ENCODE measurements around the gene BANK1.

BANK1 gene

DNA sequence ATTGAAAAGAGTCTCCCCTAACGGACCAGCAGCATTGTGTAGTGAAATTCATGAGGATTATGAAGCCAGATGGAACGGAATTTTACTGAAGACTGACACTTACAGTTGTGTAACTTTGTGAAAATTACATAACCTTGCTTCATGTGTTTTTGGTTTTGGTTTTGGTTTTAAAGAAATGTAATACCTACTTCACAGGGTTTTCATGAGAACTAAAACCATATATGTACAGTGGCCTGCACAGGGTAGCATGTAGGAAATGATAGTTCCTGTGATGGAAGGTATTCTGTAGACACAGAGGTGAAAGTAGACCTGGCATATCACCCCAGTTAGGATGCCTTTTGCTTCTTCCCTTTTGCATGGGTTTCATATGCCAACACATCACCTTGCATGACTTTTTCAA is 247.0 kb downstream of the BANK1 start:
- no peak for DNase-seq

- no peak for DNase-seq
Measured at GRCh38 chr4:102042871-102043802, 252.6 kb downstream of the BANK1 start.

- no peak for DNase-seq
Measured at GRCh38 chr4:102047616-102048015, 257.1 kb downstream of the BANK1 start.

DNA sequence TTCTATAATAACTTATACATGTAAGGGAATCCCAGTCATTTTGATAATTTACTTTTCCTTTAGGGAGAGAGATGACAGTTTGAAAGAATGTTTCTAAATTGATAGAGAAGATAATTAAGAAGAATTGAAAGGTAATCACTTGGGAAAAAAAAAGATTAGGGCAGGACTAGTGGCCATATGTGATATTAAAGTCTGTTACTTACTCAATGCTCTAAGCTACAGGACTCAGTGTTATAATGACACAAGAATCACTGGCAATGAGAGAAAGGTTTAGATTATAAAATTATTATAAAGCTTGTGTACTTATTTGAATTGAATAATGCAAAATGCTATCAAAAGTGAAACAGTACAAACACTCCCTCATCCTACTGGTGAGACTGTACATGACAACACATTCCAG is 265.3 kb downstream of the BANK1 start:
- no peak for DNase-seq

- DNase-seq, result no peak
Measured at GRCh38 chr4:102057122-102057521, 266.6 kb downstream of the BANK1 start.

- DNase-seq, result no peak
Measured at GRCh38 chr4:102061133-102061532, 270.6 kb downstream of the BANK1 start.

GRCh38 chr4:102064747-102065442 is 274.4 kb downstream of the BANK1 start:
- no peak for DNase-seq

- no peak for DNase-seq
Measured at GRCh38 chr4:102076622-102077021, 286.1 kb downstream of the BANK1 start.

GRCh38 chr4:102080184-102080583 is 289.7 kb downstream of the BANK1 start:
- DNase-seq, result no peak

- DNase-seq, result no peak
Measured at GRCh38 chr4:102089850-102090621, 299.5 kb downstream of the BANK1 start.

DNA sequence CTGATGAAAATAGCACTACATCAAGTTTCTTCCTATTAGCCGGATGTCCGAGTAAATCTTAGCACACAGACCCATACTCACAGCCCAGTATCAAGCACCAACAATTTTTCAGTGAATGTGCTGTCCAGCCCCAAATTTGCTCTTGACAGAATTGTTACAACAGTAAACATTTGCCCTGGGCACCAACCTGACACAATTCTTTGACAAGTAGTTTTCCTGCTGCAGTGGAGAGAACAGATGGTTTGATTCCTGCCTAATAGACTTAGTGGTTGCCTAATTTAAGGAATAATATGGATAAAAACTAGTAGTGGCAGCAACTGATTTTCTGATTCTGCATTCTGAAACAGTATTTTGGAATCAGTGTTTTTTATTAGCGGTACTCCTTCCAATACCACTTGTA is 301.1 kb downstream of the BANK1 start:
- no peak for DNase-seq

DNA sequence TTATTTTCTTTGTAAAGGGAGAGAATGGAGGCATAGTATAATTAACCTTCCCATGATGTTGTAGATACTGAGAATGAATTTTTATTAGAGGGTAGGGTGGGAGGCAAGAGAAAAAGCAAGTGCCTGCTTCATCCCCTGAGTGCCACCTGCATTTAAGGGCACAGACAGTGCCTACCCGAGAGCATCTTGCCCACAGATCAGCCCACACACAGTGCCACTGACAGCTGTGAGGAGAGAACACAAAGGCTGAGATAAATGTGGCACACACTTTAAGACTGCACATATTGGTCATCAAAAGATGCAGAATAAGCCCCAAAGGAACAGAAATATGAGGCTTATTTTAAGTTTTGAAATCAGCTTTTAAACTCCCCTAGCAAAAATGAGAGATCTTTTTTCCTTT is 304.0 kb downstream of the BANK1 start:
- no peak for DNase-seq

DNA sequence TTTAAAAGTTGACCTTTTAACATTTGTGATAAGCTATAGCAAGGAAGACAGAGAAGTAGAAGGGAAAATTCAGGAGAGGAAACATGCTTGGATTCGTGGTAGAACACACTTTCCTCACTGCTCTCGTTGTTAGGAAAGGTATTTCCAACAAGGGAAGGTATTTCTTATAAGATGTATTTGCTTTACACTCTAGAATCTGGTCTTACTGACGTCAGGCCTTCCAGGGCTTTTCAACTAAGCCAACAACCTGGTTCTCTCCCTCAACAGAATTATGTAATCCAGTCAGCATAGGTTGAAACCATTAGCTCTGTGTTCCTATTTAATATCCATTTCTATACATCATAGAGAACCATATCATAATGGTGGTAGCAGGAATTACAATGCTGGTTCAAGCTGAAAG is 312.8 kb downstream of the BANK1 start:
- no peak for DNase-seq

DNA sequence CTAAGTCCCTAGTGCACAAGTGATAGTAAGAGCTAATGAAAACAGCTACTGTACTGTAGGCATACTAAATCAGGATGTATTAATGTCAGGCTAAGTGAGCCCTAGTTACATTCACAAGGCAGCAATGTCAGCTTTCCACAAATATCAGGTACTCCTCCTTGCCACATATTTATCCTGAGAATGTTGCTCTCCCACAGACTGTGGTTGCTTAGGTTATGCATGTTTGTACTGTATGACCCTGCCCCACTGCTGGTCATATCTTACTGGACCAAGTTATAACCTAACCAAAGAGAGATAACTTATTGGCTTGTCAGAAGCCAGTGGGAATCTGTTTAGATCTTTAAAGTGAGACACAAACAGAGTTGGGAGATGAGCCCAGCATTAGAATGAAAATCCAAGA is 313.7 kb downstream of the BANK1 start:
- no peak for DNase-seq

DNA sequence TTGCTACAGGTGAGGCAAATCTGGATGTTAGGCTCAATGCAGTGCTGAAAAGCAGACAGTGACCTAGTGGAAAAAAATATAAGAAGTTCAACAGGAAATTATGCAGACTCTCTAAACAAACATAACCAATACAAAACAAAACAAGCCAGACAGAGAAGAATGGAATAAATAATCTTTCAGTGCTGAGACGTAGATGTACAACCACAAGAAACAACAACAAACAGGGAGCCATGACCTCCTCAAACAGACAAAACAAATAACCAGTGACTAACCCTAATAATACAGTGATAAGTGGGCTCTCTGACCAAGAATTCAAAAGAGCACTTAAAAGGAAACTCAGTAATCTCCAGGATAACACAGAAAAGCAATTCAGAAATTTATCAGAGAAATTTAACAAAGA is 315.5 kb downstream of the BANK1 start:
- DNase-seq, result no peak

GRCh38 chr4:102114118-102114630 is 323.6 kb downstream of the BANK1 start:
- DNase-seq, result no peak

DNA sequence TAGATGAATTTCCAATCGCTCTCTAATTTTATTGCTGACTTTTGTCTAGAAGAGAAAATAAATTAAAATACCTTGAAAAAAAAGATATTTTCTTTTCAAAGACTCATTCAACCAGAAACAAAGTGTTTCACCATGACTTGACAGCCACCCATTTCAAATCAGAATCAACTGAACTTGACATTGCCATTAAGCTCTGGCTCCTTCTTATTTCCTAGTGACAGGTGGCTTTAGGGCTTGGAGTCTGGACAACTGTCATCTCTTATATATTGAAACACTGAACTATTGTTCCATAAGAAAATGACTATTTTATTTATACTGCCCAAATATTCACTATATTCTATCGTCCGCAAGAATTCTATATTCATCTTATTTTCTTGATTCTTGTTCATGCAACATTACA is 325.6 kb downstream of the BANK1 start:
- DNase-seq, result no peak

DNA sequence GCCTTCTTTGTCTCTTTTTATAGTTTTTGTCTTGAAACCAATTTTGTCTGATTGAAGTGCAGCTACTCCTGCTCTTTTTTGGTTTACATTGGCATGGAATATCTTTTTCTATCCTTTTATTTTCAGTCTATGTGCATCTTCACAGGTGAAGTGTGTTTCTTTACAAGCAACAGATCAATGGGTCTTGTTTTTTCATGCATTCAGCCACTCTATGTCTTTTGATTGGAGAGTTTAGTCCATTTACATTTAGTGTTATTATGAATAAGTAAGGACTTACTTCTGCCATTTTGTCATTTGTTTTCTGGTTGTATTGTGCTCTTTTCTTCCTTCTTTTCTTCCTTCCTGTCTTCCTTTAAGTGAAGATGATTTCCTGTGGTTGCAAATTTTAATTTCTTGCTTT is 330.3 kb downstream of the BANK1 start:
- no peak for DNase-seq
